Measurements from ENCODE around the gene PLEKHH1.

Gene PLEKHH1

GRCh38 chr14:67569651-67570290 lies 36.7 kb downstream of the PLEKHH1 start:
- no peak for DNase-seq

DNA sequence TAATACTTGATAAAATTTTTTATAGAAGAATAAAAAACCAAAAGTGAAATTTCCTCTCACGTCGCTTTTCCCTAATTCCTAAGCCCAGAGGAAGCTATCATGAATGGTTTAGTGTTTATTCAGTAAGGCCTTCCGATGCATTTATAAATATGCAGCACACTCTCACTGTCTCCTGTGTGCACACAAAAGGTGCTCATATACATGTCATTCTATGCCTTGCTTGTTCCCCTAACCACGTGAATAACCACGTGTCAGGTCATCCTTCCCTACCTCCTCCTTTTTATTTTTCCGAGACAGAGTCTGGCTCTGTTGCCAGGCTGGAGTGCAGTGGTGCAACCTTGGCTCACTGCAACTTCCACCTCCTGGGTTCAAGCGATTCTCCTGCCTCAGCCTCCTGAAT lies 37.4 kb downstream of the PLEKHH1 start:
- DNase-seq, result no peak

- peak; percentile 75 for DNase-seq
Measured at GRCh38 chr14:67571275-67571990, 38.3 kb downstream of the PLEKHH1 start.

- DNase-seq, result no peak
Measured at GRCh38 chr14:67571991-67572323, 38.9 kb downstream of the PLEKHH1 start.

GRCh38 chr14:67572608-67573007 lies 39.5 kb downstream of the PLEKHH1 start:
- no peak for DNase-seq

DNA sequence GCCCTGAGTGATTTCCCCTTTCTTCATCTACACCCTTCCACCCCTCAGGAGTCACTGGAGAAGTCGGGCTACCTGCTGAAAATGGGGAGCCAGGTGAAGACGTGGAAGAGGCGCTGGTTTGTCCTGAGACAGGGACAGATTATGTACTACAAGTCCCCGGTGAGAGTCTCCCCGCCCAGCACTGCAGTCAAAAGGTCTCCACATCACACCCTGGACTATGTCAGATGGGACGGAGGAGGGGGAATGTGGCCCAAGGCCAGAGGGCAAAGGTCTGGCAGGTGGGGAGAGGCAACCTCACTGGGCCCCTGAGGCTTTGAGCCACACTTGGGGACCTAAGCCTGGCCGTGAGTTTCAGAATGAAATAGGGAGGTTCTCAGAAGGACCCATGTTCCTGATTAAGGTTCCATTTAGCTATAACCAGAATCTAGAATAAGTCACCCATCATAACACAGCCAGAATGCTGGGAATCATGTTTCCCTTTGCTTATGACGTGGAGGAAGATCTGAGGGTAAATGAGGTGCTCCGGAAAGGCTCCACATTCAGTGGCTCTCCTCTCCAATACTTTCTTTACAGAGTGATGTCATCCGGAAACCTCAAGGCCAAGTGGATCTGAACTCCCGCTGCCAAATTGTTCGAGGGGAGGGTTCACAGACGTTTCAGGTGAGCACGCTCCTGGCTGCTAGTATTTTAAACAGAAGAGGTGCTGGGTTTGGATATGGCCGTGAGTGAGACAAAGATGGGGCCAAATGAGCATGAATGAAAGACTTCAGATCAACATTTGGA lies 40.3 kb downstream of the PLEKHH1 start:
- DNase-seq, result no peak

GRCh38 chr14:67574156-67574555 lies 41.1 kb downstream of the PLEKHH1 start:
- DNase-seq, result no peak

- DNase-seq, result no peak
Measured at GRCh38 chr14:67574806-67575205, 41.7 kb downstream of the PLEKHH1 start.

DNA sequence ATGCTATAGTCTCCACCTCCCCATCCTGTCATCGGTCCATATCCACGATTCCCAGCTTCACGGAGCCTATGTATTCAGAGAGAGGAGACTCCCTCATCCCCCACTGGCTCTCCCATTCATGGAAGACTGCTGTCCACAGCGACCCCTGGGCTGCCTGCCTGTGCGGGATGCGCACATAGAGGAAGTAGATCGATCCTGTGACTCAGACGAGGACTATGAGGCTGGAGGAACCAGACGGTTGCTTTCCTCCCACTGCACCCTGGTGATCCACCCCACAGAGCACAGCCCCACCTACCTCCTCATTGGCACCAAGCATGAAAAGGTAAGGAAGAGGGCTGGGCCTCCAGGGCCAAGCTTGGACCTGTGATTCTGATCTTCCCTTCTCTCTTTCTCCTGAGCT lies 42.6 kb downstream of the PLEKHH1 start:
- no peak for DNase-seq

- DNase-seq, result no peak
Measured at GRCh38 chr14:67576216-67576955, 43.3 kb downstream of the PLEKHH1 start.

GRCh38 chr14:67577181-67577808 lies 44.2 kb downstream of the PLEKHH1 start:
- no peak for DNase-seq

DNA sequence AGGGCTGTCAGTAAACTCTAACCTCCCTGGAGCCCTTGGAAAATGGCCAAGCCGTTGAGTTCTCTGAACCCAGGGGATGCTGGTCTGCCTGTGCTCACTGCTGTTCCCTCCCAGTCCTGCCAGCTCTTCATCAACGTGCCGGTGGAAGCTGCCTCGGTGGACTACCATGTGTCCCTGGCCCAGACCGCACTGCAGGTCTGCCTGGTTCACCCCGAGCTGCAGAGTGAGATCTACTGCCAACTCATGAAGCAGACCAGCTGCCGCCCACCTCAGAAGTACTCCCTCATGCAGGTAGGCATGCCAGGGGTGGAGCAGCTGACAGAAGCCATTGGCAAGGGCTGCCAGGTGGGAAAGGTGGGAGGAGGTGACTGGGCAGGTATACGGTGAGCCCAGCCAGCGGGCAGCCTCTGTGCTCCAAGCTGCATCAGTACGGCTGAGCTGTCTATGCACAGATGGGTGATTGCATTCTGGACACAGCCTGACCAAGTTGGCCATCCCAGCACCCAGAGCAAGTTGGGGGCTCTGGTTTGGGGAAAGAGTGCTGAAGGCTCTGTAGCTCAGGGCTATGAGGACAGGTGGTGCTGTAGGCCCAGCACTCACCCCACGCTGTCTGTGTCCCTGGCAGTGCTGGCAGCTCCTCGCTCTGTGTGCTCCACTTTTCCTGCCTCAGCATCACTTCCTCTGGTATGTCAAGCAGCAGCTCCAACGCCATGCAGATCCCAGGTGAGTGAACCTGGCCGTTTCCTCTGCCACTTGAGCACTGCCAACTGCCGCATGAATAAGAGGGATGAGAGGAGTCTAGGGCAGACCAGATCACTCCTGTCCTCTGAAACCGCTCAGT lies 45.0 kb downstream of the PLEKHH1 start:
- no peak for DNase-seq

DNA sequence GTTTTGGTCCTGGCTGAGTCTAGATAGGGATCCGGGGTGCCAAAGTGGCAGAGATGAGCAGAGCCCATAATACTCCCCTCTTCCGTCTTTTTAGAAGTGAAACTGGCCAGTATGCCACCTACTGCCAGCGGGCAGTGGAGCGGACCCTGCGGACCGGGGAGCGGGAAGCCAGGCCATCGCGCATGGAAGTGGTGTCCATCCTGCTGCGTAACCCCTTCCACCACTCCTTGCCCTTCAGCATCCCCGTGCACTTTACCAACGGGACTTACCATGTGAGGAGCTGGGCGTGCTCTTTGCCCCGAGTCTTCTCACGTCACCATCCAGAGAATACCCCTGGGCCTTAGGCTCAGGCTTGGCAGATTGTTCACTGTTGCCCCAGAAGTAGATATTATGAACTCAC lies 46.0 kb downstream of the PLEKHH1 start:
- DNase-seq, result no peak

DNA sequence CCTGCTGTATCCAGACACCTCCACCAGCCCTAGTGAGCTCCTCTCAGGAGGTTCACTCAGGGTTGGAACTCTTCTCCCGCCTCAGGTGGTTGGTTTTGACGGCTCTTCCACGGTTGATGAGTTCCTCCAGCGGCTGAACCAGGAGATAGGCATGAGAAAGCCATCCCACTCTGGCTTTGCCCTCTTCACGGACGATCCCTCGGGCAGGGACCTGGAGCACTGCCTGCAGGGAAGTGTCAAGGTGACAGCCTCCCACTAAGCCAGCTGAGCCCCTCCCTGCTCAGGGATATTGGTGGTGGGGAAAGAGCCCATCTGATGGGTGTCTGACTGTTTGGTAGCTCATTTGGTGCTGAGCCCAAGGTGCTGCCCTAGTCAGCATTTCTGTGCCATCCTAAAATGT lies 46.5 kb downstream of the PLEKHH1 start:
- no peak for DNase-seq

- DNase-seq, result no peak
Measured at GRCh38 chr14:67580336-67581171, 47.5 kb downstream of the PLEKHH1 start.

- DNase-seq, result no peak
Measured at GRCh38 chr14:67581643-67582042, 48.6 kb downstream of the PLEKHH1 start.

DNA sequence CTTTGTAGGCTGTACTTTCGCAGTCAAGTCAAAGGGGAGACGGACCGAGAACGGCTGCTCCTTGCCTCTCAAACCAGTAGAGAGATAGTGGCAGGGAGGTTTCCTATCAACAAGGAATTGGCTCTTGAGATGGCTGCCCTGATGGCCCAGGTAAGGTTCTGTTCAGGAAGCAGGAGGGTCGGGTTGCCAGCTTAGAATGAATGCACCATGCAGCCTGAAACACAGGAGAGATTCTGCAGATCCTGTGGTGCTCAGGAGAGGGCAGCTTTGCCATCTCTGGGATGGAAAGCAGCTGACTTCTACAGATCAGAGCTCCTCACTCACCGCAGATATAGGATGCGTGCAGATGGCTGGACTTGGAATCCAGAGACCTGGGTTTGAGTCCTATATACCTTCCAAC lies 49.0 kb downstream of the PLEKHH1 start:
- DNase-seq, result no peak

GRCh38 chr14:67583711-67584644 lies 50.9 kb downstream of the PLEKHH1 start:
- DNase-seq, result peak; percentile 56

- no peak for DNase-seq
Measured at GRCh38 chr14:67584978-67585377, 51.9 kb downstream of the PLEKHH1 start.

DNA sequence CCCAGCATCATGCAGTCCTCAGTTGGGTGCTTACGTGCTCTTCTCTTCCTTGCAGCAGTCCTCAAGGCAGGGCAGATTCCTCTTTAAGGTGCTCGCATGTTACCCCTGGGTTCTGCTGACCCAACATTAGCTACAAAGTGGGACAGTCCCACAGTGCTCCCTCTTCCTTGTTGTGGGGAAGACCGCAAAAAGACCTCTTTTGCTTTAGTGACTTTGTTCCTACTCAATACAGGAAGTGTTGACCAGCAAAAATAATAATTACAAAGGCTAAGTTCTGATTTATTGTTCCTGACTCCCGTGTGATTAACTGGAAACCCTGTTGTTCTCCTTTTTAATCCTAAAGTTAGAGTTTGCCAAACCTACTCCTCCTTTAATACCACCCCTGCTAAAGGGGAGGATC lies 53.3 kb downstream of the PLEKHH1 start:
- DNase-seq, result no peak
